Activated B cell treated with CpG ODN at 0.5 μM for 24 hours (primary cell): ENCODE measurements around the gene EIF4G1. TPM values are rescaled to one million over a fixed set of nuclear protein-coding genes. Genes with fewer than 3 reads are reported as not detected.

Experiments
- ATAC-seq: fragments of 200-7000 bp; cut with Tn5 transposase; one replicate; pipeline ENCODE4 v1.10.0; 2021; ENCODE audit warnings: low read depth, mild to moderate bottlenecking, moderate library complexity
- CTCF ChIA-PET: fragments of 350-600 bp; sonication (Branson Sonifier 250); formaldehyde crosslinking; loops from one replicate; lab custom pipeline; 2021; ENCODE audit warnings: antibody characterized with exemption; lab: Charles Lee
- POLR2A ChIA-PET: fragments of 350-600 bp; sonication (Branson Sonifier 250); formaldehyde crosslinking; loops from one replicate; lab custom pipeline; 2021; ENCODE audit warnings: antibody characterized with exemption; lab: Charles Lee
- DNase-seq: peaks from one replicate; pipeline ENCODE4 v3.0.0; 2022
- H3K27ac Mint-ChIP-seq: one replicate; pipeline ENCODE4 v1.8.0; 2020; ENCODE audit warnings: mixed read lengths
- H3K27me3 Mint-ChIP-seq: one replicate; pipeline ENCODE4 v1.8.0; 2021; ENCODE audit warnings: mixed read lengths
- H3K36me3 Mint-ChIP-seq: one replicate; pipeline ENCODE4 v1.8.0; 2021; ENCODE audit warnings: low read depth, mixed read lengths
- H3K4me1 Mint-ChIP-seq: one replicate; pipeline ENCODE4 v1.8.0; 2021; ENCODE audit warnings: mixed read lengths
- H3K4me3 Mint-ChIP-seq: one replicate; pipeline ENCODE4 v1.8.0; 2020; ENCODE audit warnings: mild to moderate bottlenecking, mixed read lengths
- H3K9me3 Mint-ChIP-seq: one replicate; pipeline ENCODE4 v1.8.0; 2020; ENCODE audit warnings: mixed read lengths
- intact Hi-C: fragments of 100-400 bp; cut with micrococcal nuclease; formaldehyde crosslinking; loops from one replicate; pipeline ENCODE4 v1.15.1; 2024
- total RNA-seq: library from RNA; stranded (reverse); gene quantifications from 2 replicates; pipeline ENCODE4 v1.2.3, GENCODE V29; 2022
- TF ChIP-seq, protein P1 (sequence below): fragments of 200-600 bp; IDR thresholded peaks from one replicate; pipeline ENCODE4 v1.8.0; 2022; ENCODE audit warnings: antibody characterized with exemption, mild to moderate bottlenecking

The EIF4G1 gene
- total RNA-seq, 1 donor from 2014 or later: 319 TPM

GRCh38 chr3:184348057-184348382, 33.6 kb downstream of the EIF4G1 start:
- intact Hi-C loops: no loop called here
- POLR2A ChIA-PET: no interaction called here
- Mint-ChIP-seq H3K27me3 (no peaks in the 10 kb centered on the region), H3K27ac (no peak overlapping the region), H3K36me3 (peaks cover 7% of the 10 kb centered on the region), H3K9me3 (no peaks in the 10 kb centered on the region), H3K4me1 (no peaks in the 10 kb centered on the region), H3K4me3 (no peak overlapping the region)
- DNase-seq: no peak
- no peak for ATAC-seq
- TF ChIP-seq, protein P1, sequence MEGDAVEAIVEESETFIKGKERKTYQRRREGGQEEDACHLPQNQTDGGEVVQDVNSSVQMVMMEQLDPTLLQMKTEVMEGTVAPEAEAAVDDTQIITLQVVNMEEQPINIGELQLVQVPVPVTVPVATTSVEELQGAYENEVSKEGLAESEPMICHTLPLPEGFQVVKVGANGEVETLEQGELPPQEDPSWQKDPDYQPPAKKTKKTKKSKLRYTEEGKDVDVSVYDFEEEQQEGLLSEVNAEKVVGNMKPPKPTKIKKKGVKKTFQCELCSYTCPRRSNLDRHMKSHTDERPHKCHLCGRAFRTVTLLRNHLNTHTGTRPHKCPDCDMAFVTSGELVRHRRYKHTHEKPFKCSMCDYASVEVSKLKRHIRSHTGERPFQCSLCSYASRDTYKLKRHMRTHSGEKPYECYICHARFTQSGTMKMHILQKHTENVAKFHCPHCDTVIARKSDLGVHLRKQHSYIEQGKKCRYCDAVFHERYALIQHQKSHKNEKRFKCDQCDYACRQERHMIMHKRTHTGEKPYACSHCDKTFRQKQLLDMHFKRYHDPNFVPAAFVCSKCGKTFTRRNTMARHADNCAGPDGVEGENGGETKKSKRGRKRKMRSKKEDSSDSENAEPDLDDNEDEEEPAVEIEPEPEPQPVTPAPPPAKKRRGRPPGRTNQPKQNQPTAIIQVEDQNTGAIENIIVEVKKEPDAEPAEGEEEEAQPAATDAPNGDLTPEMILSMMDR: no peak
- CTCF ChIA-PET: no interaction called here

DNA sequence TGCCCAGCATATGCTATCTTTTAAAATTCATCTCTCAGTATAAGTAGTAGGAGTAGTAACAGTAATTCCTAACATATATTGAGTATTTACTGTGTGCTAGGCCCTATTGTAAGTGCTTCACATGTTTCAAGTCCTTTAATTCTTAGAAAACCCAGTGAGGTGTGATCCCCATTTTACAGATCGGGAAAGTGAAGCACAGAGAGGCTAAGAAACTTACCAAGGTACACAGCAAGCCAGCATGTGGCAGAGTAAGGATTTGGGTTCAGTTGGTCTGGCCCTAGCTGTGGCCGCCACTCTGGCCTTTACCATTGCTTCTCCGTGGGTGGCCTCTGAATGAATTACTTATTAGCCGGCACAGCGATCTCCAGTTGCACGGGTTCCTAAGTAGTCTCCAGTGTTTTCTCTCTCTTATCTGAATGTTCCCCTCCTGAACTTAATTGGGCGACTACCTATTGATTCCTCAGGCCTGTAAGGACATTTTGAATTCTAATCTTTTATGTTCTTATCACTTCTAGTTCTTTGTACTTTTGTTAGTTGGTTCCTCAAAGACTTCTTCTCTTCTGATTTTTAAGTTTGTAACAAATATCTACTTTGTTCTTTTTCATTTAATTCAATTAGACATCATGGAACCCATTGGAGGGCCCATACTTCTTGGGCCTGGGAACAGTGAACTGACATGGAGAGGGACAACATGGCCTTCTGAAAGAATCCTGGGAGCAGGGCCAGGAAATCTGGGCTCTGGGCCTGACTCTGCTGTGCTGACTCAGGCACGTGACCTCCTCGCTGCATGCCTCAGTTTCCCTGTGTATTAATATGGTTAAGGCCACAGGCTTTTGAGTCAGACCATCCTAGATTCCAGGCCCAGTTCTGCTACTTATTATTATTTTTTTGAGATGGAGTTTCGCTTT, 35.4 kb downstream of the EIF4G1 start:
- DNase-seq (no peak), ATAC-seq (no peak)
- POLR2A ChIA-PET: no interaction called here
- intact Hi-C loops: no loop called here
- Mint-ChIP-seq H3K4me1 (no peaks in the 10 kb centered on the region), H3K27ac (no peak overlapping the region), H3K4me3 (no peak overlapping the region), H3K9me3 (no peaks in the 10 kb centered on the region), H3K27me3 (no peaks in the 10 kb centered on the region), H3K36me3 (peaks cover 3% of the 10 kb centered on the region)
- TF ChIP-seq, protein P1: no peak
- CTCF ChIA-PET: no interaction called here

DNA sequence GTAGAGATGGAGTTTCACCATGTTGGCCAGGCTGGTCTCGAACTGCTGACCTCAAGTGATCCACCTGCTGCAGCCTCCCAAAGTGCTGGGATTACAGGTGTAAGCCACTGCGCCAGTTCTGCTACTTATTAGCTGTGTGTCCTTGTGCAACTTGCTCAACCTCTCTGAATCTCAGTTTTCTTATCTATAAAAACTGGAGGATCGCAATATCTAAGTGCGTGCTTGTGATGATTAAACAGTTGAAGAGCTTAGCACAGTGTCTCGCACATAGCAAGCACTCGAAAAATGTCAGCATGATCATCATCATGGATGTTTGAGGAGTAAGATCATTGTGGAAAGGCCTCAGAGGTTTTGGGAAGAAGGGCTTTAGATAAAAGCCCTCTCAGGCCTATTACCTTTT, 36.2 kb downstream of the EIF4G1 start:
- Mint-ChIP-seq H3K4me1 (no peaks in the 10 kb centered on the region), H3K9me3 (no peaks in the 10 kb centered on the region), H3K27me3 (no peaks in the 10 kb centered on the region), H3K27ac (no peak overlapping the region), H3K36me3 (peaks cover 1% of the 10 kb centered on the region), H3K4me3 (no peak overlapping the region)
- TF ChIP-seq, protein P1: no peak
- ATAC-seq: no peak
- CTCF ChIA-PET: no interaction called here
- no peak for DNase-seq
- intact Hi-C loops: no loop called here
- POLR2A ChIA-PET: interaction anchor here (0.6 kb wide), 1 partner anchor 30 kb away, joined by 3 read pairs; no protein-coding TSS in a partner anchor

DNA sequence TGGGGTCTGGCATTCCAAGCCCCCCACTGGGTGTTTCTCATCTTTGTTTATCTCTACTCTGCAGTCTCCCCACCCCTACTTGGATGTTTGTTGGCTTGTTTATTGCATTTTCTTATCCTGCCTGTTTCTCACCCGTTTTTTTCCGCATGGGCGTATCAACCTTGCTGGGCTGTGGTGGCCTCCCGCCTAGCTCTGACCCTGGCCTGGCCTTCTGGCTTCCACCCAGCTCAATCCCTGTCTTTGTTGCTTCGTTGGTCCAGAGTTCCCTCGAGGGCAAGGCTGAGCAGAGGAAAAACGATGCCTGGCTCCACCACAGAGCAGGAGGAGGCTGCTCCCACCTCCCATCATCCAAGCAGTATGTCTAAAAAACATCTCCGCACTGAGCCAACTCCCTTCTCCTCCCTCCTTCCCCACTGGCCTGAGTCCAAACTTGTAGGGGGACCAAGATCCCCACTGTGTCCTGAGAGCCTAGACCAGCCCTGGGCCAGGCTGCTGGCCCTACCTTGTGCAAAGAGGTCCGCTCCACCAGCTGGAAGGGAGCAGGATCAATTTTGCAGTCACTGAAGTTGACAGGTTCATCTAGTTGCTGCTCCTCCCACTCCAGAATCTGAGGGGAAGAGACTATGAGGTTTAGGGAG, 37.2 kb downstream of the EIF4G1 start:
- no peak for ATAC-seq
- no peak overlapping the region for H3K4me3 Mint-ChIP-seq
- no peaks in the 10 kb centered on the region for H3K4me1 Mint-ChIP-seq
- no peaks in the 10 kb centered on the region for H3K9me3 Mint-ChIP-seq
- H3K36me3 Mint-ChIP-seq: no peaks in the 10 kb centered on the region
- intact Hi-C loops: no loop called here
- ChIA-PET POLR2A (no interaction called here), CTCF (interaction anchor here (0.6 kb wide), 1 partner anchor 162 kb away, joined by 3 read pairs; no protein-coding TSS in a partner anchor)
- no peak overlapping the region for H3K27ac Mint-ChIP-seq
- H3K27me3 Mint-ChIP-seq: no peaks in the 10 kb centered on the region
- no peak for DNase-seq
- TF ChIP-seq, protein P1: no peak

DNA sequence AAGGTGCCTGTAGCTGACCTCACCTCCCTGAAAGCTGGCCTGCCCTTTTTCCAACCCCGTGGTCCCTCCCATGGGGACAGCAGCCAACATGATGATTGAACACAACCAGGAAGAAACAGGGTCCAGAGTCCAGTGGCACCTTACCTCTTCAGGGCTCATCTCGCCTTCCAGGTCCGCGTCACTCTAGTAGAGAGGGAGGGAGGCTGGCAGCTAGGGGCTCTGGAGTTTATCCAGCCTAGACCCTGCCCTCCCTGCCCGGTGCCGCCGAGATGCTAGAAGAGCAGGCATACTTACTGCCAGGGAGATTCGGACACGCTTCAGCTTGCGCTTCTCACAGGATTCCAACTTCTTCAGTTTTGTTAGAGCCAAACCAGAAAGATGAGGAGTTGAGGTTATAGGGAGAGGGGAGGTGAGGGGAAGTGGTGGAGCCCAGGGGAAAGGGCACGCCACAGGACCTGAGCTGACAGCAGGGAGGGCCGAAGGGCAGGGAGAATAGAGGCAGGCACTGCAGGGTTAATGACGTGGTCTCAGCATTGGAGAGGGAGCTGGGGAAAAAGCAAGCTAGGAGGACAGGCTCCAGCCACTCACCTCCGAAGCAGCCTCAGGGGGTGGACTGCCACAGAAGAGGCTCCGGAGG, 37.9 kb downstream of the EIF4G1 start:
- TF ChIP-seq, protein P1: no peak
- Mint-ChIP-seq H3K36me3 (no peaks in the 10 kb centered on the region), H3K27me3 (no peaks in the 10 kb centered on the region), H3K27ac (no peak overlapping the region), H3K4me1 (no peaks in the 10 kb centered on the region), H3K9me3 (no peaks in the 10 kb centered on the region), H3K4me3 (no peak overlapping the region)
- intact Hi-C loops: no loop called here
- ChIA-PET POLR2A (no interaction called here), CTCF (interaction anchor here (0.6 to 2.0 kb wide), 2 partner anchors 28 to 161 kb away, joined by 3 to 5 read pairs; no protein-coding TSS in a partner anchor)
- ATAC-seq (no peak), DNase-seq (no peak)
